Uterus (tissue), 2 donors: ENCODE results near the gene SLC15A4.

ENCODE experiments used
- CTCF ChIP-seq, 4 experiments: fragments of 200-600 bp in 2 of 4; fragments of 450-650 bp in 2 of 4; sonication (generic) in 2 of 4; IDR thresholded peaks; one replicate each; pipeline ENCODE4 v1.5.1; 2016 to 2019; ENCODE audit warnings: antibody characterized with exemption in 4 of 4, mild to moderate bottlenecking in 2 of 4, moderate library complexity in 1 of 4
- POLR2A ChIP-seq, 2 donors: fragments of 450-650 bp; IDR thresholded peaks; one replicate each; pipeline ENCODE4 v1.6.1; 2016; ENCODE audit warnings: antibody characterized with exemption in 2 of 2, mild to moderate bottlenecking in 1 of 2, moderate library complexity in 1 of 2

DNA sequence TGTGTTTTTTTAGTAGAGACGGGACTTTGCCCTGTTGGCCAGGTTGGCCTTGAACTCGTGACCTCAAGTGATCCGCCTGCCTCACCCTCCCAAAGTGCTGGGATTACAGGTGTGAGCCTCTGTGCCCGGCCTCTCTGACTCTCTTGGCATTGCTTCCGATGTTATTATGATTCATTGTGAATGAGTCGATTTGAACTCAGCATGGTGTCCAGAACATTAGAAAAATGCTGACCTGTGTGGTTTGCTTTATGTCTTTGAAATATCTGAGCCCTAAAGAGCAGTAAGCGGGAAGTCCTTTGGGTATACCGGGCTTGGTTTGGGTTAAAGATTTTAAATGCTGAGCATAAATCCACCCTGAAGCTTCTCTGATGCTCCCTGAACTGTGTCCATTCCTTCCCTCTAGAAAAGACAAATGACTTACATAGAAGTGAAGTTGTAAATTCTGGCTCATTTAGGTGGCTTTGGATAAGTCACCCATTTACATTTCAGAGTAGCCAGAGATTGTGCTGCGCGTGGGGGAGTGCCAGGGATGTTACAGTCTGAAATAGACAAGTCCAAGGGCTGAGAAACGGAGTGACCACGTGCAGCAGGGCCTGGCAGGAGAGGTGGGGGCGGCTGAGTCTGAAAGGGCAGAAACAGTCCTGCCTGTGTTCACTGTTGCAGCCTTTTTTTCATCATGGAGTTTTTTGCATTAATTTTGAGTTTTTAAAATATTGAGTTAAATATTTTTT lies 39.6 kb downstream of the SLC15A4 start:
- TF ChIP-seq CTCF (IDR thresholded peaks at IDR 0.05), result no peak
- TF ChIP-seq POLR2A (IDR thresholded peaks at IDR 0.05), result no peak
